Superior temporal gyrus (tissue), 1 donor: ENCODE measurements around the gene ADAMTS3.
"Not testable (repeated sequence)": the region's sequence is repeated elsewhere in the genome, so short reads cannot be mapped to it uniquely, and the experiment has no call there.

Experiments used
- DNase-seq: peaks from one replicate; pipeline ENCODE4 v3.0.0-alpha.2; 2016; ENCODE audit errors: extremely low spot score

Gene ADAMTS3

GRCh38 chr4:72473434-72473900, 95.6 kb downstream of the ADAMTS3 start:
- no peak for DNase-seq

GRCh38 chr4:72471816-72472215, 97.2 kb downstream of the ADAMTS3 start:
- DNase-seq = no peak

GRCh38 chr4:72468904-72469502, 100.0 kb downstream of the ADAMTS3 start:
- peak; percentile 56 for DNase-seq

- DNase-seq = no peak
Observed at GRCh38 chr4:72467633-72468032, 101.4 kb downstream of the ADAMTS3 start.

GRCh38 chr4:72463724-72464123, 105.3 kb downstream of the ADAMTS3 start:
- no peak for DNase-seq

GRCh38 chr4:72457158-72457557, 111.9 kb downstream of the ADAMTS3 start:
- DNase-seq = no peak

GRCh38 chr4:72451349-72451748, 117.7 kb downstream of the ADAMTS3 start:
- no peak for DNase-seq

GRCh38 chr4:72449705-72450104, 119.3 kb downstream of the ADAMTS3 start:
- no peak for DNase-seq

- DNase-seq = no peak
Observed at GRCh38 chr4:72448231-72448630, 120.8 kb downstream of the ADAMTS3 start.

- peak; percentile 33 for DNase-seq
Observed at GRCh38 chr4:72446353-72447055, 122.5 kb downstream of the ADAMTS3 start.

- DNase-seq = no peak
Observed at GRCh38 chr4:72444092-72444491, 124.9 kb downstream of the ADAMTS3 start.

GRCh38 chr4:72442715-72443114, 126.3 kb downstream of the ADAMTS3 start:
- no peak for DNase-seq

GRCh38 chr4:72442147-72442546, 126.9 kb downstream of the ADAMTS3 start:
- DNase-seq = no peak

- DNase-seq = no peak
Observed at GRCh38 chr4:72440386-72440785, 128.6 kb downstream of the ADAMTS3 start.

- no peak for DNase-seq
Observed at GRCh38 chr4:72432975-72433374, 136.0 kb downstream of the ADAMTS3 start.

GRCh38 chr4:72432282-72432681, 136.7 kb downstream of the ADAMTS3 start:
- no peak for DNase-seq

GRCh38 chr4:72430988-72431387, 138.0 kb downstream of the ADAMTS3 start:
- DNase-seq = no peak

GRCh38 chr4:72430050-72430449, 139.0 kb downstream of the ADAMTS3 start:
- DNase-seq = no peak

- no peak for DNase-seq
Observed at GRCh38 chr4:72429397-72429889, 139.6 kb downstream of the ADAMTS3 start.

GRCh38 chr4:72427057-72427456, 142.0 kb downstream of the ADAMTS3 start:
- DNase-seq = no peak

GRCh38 chr4:72425908-72426307, 143.1 kb downstream of the ADAMTS3 start:
- DNase-seq = not testable (repeated sequence)

- DNase-seq = no peak
Observed at GRCh38 chr4:72424006-72424405, 145.0 kb downstream of the ADAMTS3 start.

GRCh38 chr4:72422416-72422815, 146.6 kb downstream of the ADAMTS3 start:
- DNase-seq = no peak
